ENCODE measurements around the gene TECPR2. TPM values are rescaled to one million over a fixed set of nuclear protein-coding genes. Genes with fewer than 3 reads are reported as not detected.

TECPR2 gene
- total and polyA plus RNA-seq, 2 donors from 2014 or later = 6.0 to 30.2 TPM

GRCh38 chr14:102544046-102544746 lies 181.5 kb downstream of the TECPR2 start:
- Histone ChIP-seq H3K27me3 (ENCODE audit: control insufficient read depth, insufficient read depth, low read length) (no peaks in the 10 kb centered on the region), H3K9ac (ENCODE audit: low read length in 3 of 3) (no peak overlapping the region), H3K9me3 (ENCODE audit: control insufficient read depth in 2 of 3, insufficient read depth in 1 of 3, low read length in 3 of 3) (no peaks in the 10 kb centered on the region), H3K4me3 (ENCODE audit: low read length in 3 of 3) (no peak overlapping the region), H3K27ac (ENCODE audit: low read depth in 2 of 2, low read length in 2 of 2) (no peak overlapping the region), H3K4me1 (ENCODE audit: control insufficient read depth in 2 of 3, insufficient read depth in 2 of 3, low read depth in 1 of 3, low read length in 3 of 3) (no peaks in the 10 kb centered on the region), H3K36me3 (ENCODE audit: control insufficient read depth in 2 of 3, insufficient read depth in 3 of 3, low read length in 3 of 3) (no peaks in the 10 kb centered on the region)
- FAIRE-seq (no peak), DNase-seq (peak in 4 of 5 donors; percentile 40 to 69 (median 51))
- intact Hi-C loops (cut with DNase I) = no loop called here
- no peak for TF ChIP-seq CTCF (IDR thresholded peaks at IDR 0.05; ENCODE audit: borderline replicate concordance, extremely low read depth, insufficient read depth)

DNA sequence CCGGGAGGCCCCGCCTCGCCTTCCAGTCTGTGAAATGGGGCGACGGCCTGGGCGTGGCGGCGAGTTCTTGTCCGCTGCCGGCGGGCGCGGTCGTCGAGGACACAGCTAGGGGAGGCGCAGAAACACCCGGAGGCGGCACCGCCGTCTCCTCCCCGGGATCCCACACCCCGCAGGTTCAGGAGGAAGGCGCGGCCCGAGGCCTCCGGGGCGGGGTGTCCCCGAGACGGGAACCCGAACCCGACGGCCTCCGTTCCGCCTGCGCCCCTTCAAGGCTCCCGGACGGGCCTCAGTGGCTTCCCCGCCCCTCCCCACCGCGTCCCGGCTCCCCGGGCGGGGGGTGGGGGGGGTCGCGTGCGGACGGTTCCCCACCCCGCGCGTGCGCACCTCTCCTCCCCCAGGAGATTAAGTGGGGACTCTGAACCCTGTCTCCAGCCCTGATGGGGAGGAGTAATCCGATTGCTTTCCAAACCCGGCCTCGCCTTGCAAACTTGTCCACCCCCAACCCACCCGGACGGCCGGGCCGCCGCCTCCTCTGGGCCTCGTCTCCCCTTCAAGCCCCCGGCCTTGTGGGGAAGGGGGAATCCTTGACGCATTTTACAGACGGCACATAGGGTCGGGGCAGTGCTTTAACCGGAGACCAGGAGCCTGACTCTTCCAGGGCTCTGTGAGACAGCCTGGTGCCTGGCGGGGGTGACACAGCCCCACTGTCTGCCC lies 182.2 kb downstream of the TECPR2 start:
- FAIRE-seq (no peak), DNase-seq (peak in 2 of 5 donors; percentile 58 to 73)
- intact Hi-C loops (cut with DNase I) = no loop called here
- no peaks in the 10 kb centered on the region for H3K27me3 ChIP-seq (ENCODE audit: control insufficient read depth, insufficient read depth, low read length)
- no peak overlapping the region for H3K27ac ChIP-seq (ENCODE audit: low read depth in 2 of 2, low read length in 2 of 2)
- no peak for TF ChIP-seq CTCF (IDR thresholded peaks at IDR 0.05; ENCODE audit: borderline replicate concordance, extremely low read depth, insufficient read depth)
- no peak overlapping the region for H3K4me3 ChIP-seq (ENCODE audit: low read length in 3 of 3)
- H3K4me1 ChIP-seq (ENCODE audit: control insufficient read depth in 2 of 3, insufficient read depth in 2 of 3, low read depth in 1 of 3, low read length in 3 of 3) = no peaks in the 10 kb centered on the region
- H3K9ac ChIP-seq (ENCODE audit: low read length in 3 of 3) = no peak overlapping the region
- H3K9me3 ChIP-seq (ENCODE audit: control insufficient read depth in 2 of 3, insufficient read depth in 1 of 3, low read length in 3 of 3) = no peaks in the 10 kb centered on the region
- no peaks in the 10 kb centered on the region for H3K36me3 ChIP-seq (ENCODE audit: control insufficient read depth in 2 of 3, insufficient read depth in 3 of 3, low read length in 3 of 3)

GRCh38 chr14:102545461-102546265 lies 182.9 kb downstream of the TECPR2 start:
- DNase-seq = peak in 3 of 5 donors; percentile 30 to 69 (median 55)

More at GRCh38 chr14:102545461-102546265, 182.9 kb downstream of the TECPR2 start:
- Histone ChIP-seq H3K4me1 (ENCODE audit: control insufficient read depth in 2 of 3, insufficient read depth in 2 of 3, low read depth in 1 of 3, low read length in 3 of 3) (no peaks in the 10 kb centered on the region), H3K27ac (ENCODE audit: low read depth in 2 of 2, low read length in 2 of 2) (no peak overlapping the region), H3K4me3 (ENCODE audit: low read length in 3 of 3) (no peak overlapping the region), H3K9ac (ENCODE audit: low read length in 3 of 3) (no peak overlapping the region), H3K36me3 (ENCODE audit: control insufficient read depth in 2 of 3, insufficient read depth in 3 of 3, low read length in 3 of 3) (no peaks in the 10 kb centered on the region), H3K27me3 (ENCODE audit: control insufficient read depth, insufficient read depth, low read length) (no peaks in the 10 kb centered on the region), H3K9me3 (ENCODE audit: control insufficient read depth in 2 of 3, insufficient read depth in 1 of 3, low read length in 3 of 3) (no peaks in the 10 kb centered on the region)
- FAIRE-seq = no peak
- intact Hi-C loops (cut with DNase I) = no loop called here
- no peak for TF ChIP-seq CTCF (IDR thresholded peaks at IDR 0.05; ENCODE audit: borderline replicate concordance, extremely low read depth, insufficient read depth)
